HG02759 (cell line): ENCODE data around the gene KCTD12.
"Not testable (repeated sequence)": the region's sequence is repeated elsewhere in the genome, so short reads cannot be mapped to it uniquely, and the experiment has no call there.

Source experiments
- ATAC-seq: cut with Tn5 transposase; IDR thresholded peaks from one replicate; pipeline ENCODE4 v1.9.1; 2021; ENCODE audit warnings: mild to moderate bottlenecking, moderate library complexity; ENCODE audit not compliant: unreplicated experiment

Gene KCTD12

GRCh38 chr13:76886292-76887075 lies at the start of gene KCTD12:
KCTD12 (minus strand) TSS chr13:76886405; CDS start chr13:76886148, 257 bp downstream.
- ATAC-seq: peak; percentile 74

- no peak for ATAC-seq
These were observed 48.5 kb upstream of the KCTD12 start for GRCh38 chr13:76934671-76935070.

- no peak for ATAC-seq
These were observed 45.9 kb upstream of the KCTD12 start for GRCh38 chr13:76932076-76932475.

GRCh38 chr13:76929851-76930374 lies 43.7 kb upstream of the KCTD12 start:
- no peak for ATAC-seq

GRCh38 chr13:76929320-76929719 lies 43.1 kb upstream of the KCTD12 start:
- peak; percentile 52 for ATAC-seq

GRCh38 chr13:76928456-76928855 lies 42.3 kb upstream of the KCTD12 start:
- ATAC-seq: no peak

- ATAC-seq: no peak
These were observed 41.8 kb upstream of the KCTD12 start for GRCh38 chr13:76927955-76928354.

- no peak for ATAC-seq
These were observed 38.9 kb upstream of the KCTD12 start for GRCh38 chr13:76925115-76925514.

GRCh38 chr13:76921516-76921915 lies 35.3 kb upstream of the KCTD12 start:
- no peak for ATAC-seq

GRCh38 chr13:76917755-76918481 lies 31.7 kb upstream of the KCTD12 start:
- ATAC-seq: not testable (repeated sequence)

- no peak for ATAC-seq
These were observed 30.9 kb upstream of the KCTD12 start for GRCh38 chr13:76917095-76917494.

GRCh38 chr13:76913898-76914297 lies 27.7 kb upstream of the KCTD12 start:
- ATAC-seq: no peak

- ATAC-seq: no peak
These were observed 26.3 kb upstream of the KCTD12 start for GRCh38 chr13:76912476-76912875.

GRCh38 chr13:76904507-76904906 lies 18.3 kb upstream of the KCTD12 start:
- ATAC-seq: no peak

GRCh38 chr13:76903544-76904162 lies 17.4 kb upstream of the KCTD12 start:
- ATAC-seq: peak; percentile 98

GRCh38 chr13:76899066-76899465 lies 12.9 kb upstream of the KCTD12 start:
- not testable (repeated sequence) for ATAC-seq

GRCh38 chr13:76897171-76897570 lies 11.0 kb upstream of the KCTD12 start:
- not testable (repeated sequence) for ATAC-seq

- ATAC-seq: peak; percentile 65
These were observed 8.4 kb upstream of the KCTD12 start for GRCh38 chr13:76894401-76895110.

- ATAC-seq: peak; percentile 67
These were observed 6.3 kb upstream of the KCTD12 start for GRCh38 chr13:76892488-76892887.

- ATAC-seq: no peak
These were observed 3.8 kb upstream of the KCTD12 start for GRCh38 chr13:76890021-76890420.

GRCh38 chr13:76889254-76889653 lies 3.0 kb upstream of the KCTD12 start:
- no peak for ATAC-seq
